Fibroblast of lung (primary cell): ENCODE results near the gene IGF1R. TPM values are rescaled to one million over a fixed set of nuclear protein-coding genes. Genes with fewer than 3 reads are reported as not detected.

Source experiments
- DNase-seq, 2 donors: peaks; one replicate each; pipeline versions ENCODE4 v3.0.0 to v3.0.0-alpha.2; 2010; ENCODE audit warnings: low read depth in 2 of 2
- H2AFZ ChIP-seq: 2 replicates; pipeline ENCODE4 v1.5.1; 2012; ENCODE audit warnings: low read length, control low read depth, inconsistent platforms
- H3K27ac ChIP-seq: 2 replicates; pipeline ENCODE4 v1.5.1; 2011; ENCODE audit warnings: low read length, control low read depth; ENCODE audit not compliant: insufficient read depth
- H3K27me3 ChIP-seq: 2 replicates; pipeline ENCODE4 v1.5.1; 2011; ENCODE audit warnings: mild to moderate bottlenecking, low read length; ENCODE audit not compliant: control insufficient read depth, insufficient read depth
- H3K36me3 ChIP-seq: 2 replicates; pipeline ENCODE4 v1.5.1; 2011; ENCODE audit warnings: low read length; ENCODE audit not compliant: control insufficient read depth, insufficient read depth
- H3K4me1 ChIP-seq: 2 replicates; pipeline ENCODE4 v1.5.1; 2011; ENCODE audit warnings: low read length; ENCODE audit not compliant: control insufficient read depth, insufficient read depth; ENCODE audit errors: extremely low read depth
- H3K4me2 ChIP-seq: 2 replicates; pipeline ENCODE4 v1.5.1; 2011; ENCODE audit warnings: low read length, control low read depth; ENCODE audit not compliant: insufficient read depth; ENCODE audit errors: extremely low read depth
- H3K4me3 ChIP-seq, 4 experiments: fragments of 200-600 bp in 1 of 4; sonication (generic) in 1 of 4; replicated peaks in 1 of 4; 2 replicates each; pipeline ENCODE4 v1.5.1; 2011 to 2016; ENCODE audit warnings: low read length in 4 of 4, low read depth in 3 of 4, mild to moderate bottlenecking in 3 of 4, control low read depth in 2 of 4, inconsistent platforms in 1 of 4, mixed read lengths in 1 of 4; ENCODE audit not compliant: insufficient read depth in 1 of 4; ENCODE audit errors: control extremely low read depth in 1 of 4
- H3K79me2 ChIP-seq: 2 replicates; pipeline ENCODE4 v1.5.1; 2012; ENCODE audit warnings: mild to moderate bottlenecking, low read length, inconsistent platforms; ENCODE audit not compliant: control insufficient read depth, insufficient read depth
- H3K9ac ChIP-seq: 2 replicates; pipeline ENCODE4 v1.5.1; 2011; ENCODE audit warnings: mild to moderate bottlenecking, low read length, control low read depth; ENCODE audit not compliant: insufficient read depth
- H3K9me3 ChIP-seq: 2 replicates; pipeline ENCODE4 v1.5.1; 2012; ENCODE audit warnings: low read depth, low read length; ENCODE audit not compliant: control insufficient read depth, insufficient read depth
- H4K20me1 ChIP-seq: 2 replicates; pipeline ENCODE4 v1.5.1; 2011; ENCODE audit warnings: low read length; ENCODE audit not compliant: control insufficient read depth, insufficient read depth; ENCODE audit errors: extremely low read depth
- CTCF ChIP-seq, 2 donors: IDR thresholded peaks in 1 of 2; conservative IDR thresholded peaks in 1 of 2; 1 replicate in 1 of 2; 2 replicates in 1 of 2; pipeline ENCODE4 v1.5.1; 2011 to 2012; ENCODE audit warnings: low read length in 2 of 2, control low read depth in 1 of 2, inconsistent platforms in 1 of 2, low read depth in 1 of 2, mild to moderate bottlenecking in 1 of 2
- EZH2 ChIP-seq: IDR thresholded peaks from 2 replicates; pipeline ENCODE4 v1.5.1; 2012; ENCODE audit warnings: low read length, control low read depth, mild to moderate bottlenecking; ENCODE audit errors: missing control alignments
- polyA plus RNA-seq, 2 donors: library from polyadenylated mRNA; depleted of rRNA in 1 of 2; stranded (reverse) in 1 of 2; unstranded in 1 of 2; fragments of >200 nt; gene quantifications; 2 replicates each; pipeline ENCODE4 v1.2.1, GENCODE V29; 2011 to 2012; ENCODE audit warnings: missing spikeins in 1 of 2
- total RNA-seq: library from RNA; depleted of rRNA; stranded (reverse); fragments of >200 nt; gene quantifications from 2 replicates; pipeline ENCODE4 v1.2.1, GENCODE V29; 2014

IGF1R gene
- total and polyA plus RNA-seq, 2 donors (not counting 1 experiment from before 2014, with no cell fraction given): 14.6 to 28.6 TPM

GRCh38 chr15:98898122-98898521 is 249.8 kb downstream of the IGF1R start:
- no peaks in the 10 kb centered on the region for H3K9me3 ChIP-seq
- DNase-seq: no peak
- peaks cover 1% of the 10 kb centered on the region for H3K79me2 ChIP-seq
- no peak overlapping the region for H2AFZ ChIP-seq
- H4K20me1 ChIP-seq: no peaks in the 10 kb centered on the region
- peaks cover 20% of the 10 kb centered on the region for H3K4me1 ChIP-seq
- H3K36me3 ChIP-seq: no peaks in the 10 kb centered on the region
- no peak for TF ChIP-seq EZH2
- TF ChIP-seq CTCF (conservative IDR thresholded peaks at IDR 0.05 in 1 of 2, IDR thresholded peaks at IDR 0.05 in 1 of 2; ENCODE audit: low read depth in 1 of 2, low read length in 2 of 2): no peak
- no peak overlapping the region for H3K4me2 ChIP-seq
- H3K27ac ChIP-seq: peak overlapping the region; percentile 94
- H3K9ac ChIP-seq: no peak overlapping the region
- no peak overlapping the region for H3K4me3 ChIP-seq
- no peaks in the 10 kb centered on the region for H3K27me3 ChIP-seq

- no peaks in the 10 kb centered on the region for H3K36me3 ChIP-seq
- H3K27ac ChIP-seq: no peak overlapping the region
- peaks cover 1% of the 10 kb centered on the region for H3K79me2 ChIP-seq
- no peak overlapping the region for H3K4me2 ChIP-seq
- DNase-seq: peak in 1 of 2 donors; percentile 97
- no peaks in the 10 kb centered on the region for H3K9me3 ChIP-seq
- no peaks in the 10 kb centered on the region for H3K27me3 ChIP-seq
- no peak overlapping the region for H3K4me3 ChIP-seq
- no peak overlapping the region for H3K9ac ChIP-seq
- no peak for TF ChIP-seq EZH2
- no peak for TF ChIP-seq CTCF (conservative IDR thresholded peaks at IDR 0.05 in 1 of 2, IDR thresholded peaks at IDR 0.05 in 1 of 2; ENCODE audit: low read depth in 1 of 2, low read length in 2 of 2)
- H3K4me1 ChIP-seq: peaks cover 26% of the 10 kb centered on the region
- no peaks in the 10 kb centered on the region for H4K20me1 ChIP-seq
- H2AFZ ChIP-seq: no peak overlapping the region
These were observed 251.1 kb downstream of the IGF1R start for GRCh38 chr15:98899272-98900021.

- Histone ChIP-seq H3K79me2 (peaks cover 1% of the 10 kb centered on the region), H2AFZ (no peak overlapping the region), H3K4me1 (peaks cover 26% of the 10 kb centered on the region), H3K4me2 (no peak overlapping the region), H3K27me3 (no peaks in the 10 kb centered on the region), H4K20me1 (no peaks in the 10 kb centered on the region), H3K9me3 (no peaks in the 10 kb centered on the region), H3K36me3 (no peaks in the 10 kb centered on the region), H3K9ac (no peak overlapping the region), H3K4me3 (no peak overlapping the region), H3K27ac (peak overlapping the region; percentile 35)
- TF ChIP-seq EZH2: no peak
- no peak for TF ChIP-seq CTCF (conservative IDR thresholded peaks at IDR 0.05 in 1 of 2, IDR thresholded peaks at IDR 0.05 in 1 of 2; ENCODE audit: low read depth in 1 of 2, low read length in 2 of 2)
- DNase-seq: peak; percentile 49 to 86
These were observed 252.0 kb downstream of the IGF1R start for GRCh38 chr15:98900356-98900755.
